Measurements from ENCODE around the gene DLEC1. TPM values are rescaled to one million over a fixed set of nuclear protein-coding genes. Genes with fewer than 3 reads are reported as not detected.
A peak's percentile ranks its signal among the peaks of the same experiment; 100 is the strongest.

Gene DLEC1
- total RNA-seq, 1 experiment from 2014 or later = 0.81 TPM

- TF ChIP-seq NR1H2 (CRISPR knock-in tag; IDR thresholded peaks at IDR 0.05) (no peak), OVOL2 (CRISPR knock-in tag; IDR thresholded peaks at IDR 0.05; ENCODE audit: borderline replicate concordance) (no peak), GTF2I (CRISPR knock-in tag; conservative IDR thresholded peaks at IDR 0.05) (no peak), CREM (CRISPR knock-in tag; IDR thresholded peaks at IDR 0.05) (peak; percentile 93), EMX1 (CRISPR knock-in tag; IDR thresholded peaks at IDR 0.05) (no peak), ZBTB21 (CRISPR knock-in tag; IDR thresholded peaks at IDR 0.05; ENCODE audit: borderline replicate concordance) (peak; percentile 99), CBFB (CRISPR knock-in tag; IDR thresholded peaks at IDR 0.05; ENCODE audit: low read depth) (no peak), ERG (CRISPR knock-in tag; IDR thresholded peaks at IDR 0.05) (no peak), ZNF138 (CRISPR knock-in tag; conservative IDR thresholded peaks at IDR 0.05) (no peak), FOXK1 (CRISPR knock-in tag; IDR thresholded peaks at IDR 0.05) (no peak; the same call in 1 of the 2 replicates), ZSCAN18 (CRISPR knock-in tag; IDR thresholded peaks at IDR 0.05) (no peak), TP53 (CRISPR knock-in tag; IDR thresholded peaks at IDR 0.05) (no peak), GRHL2 (CRISPR knock-in tag; IDR thresholded peaks at IDR 0.05; ENCODE audit: insufficient replicate concordance, severe bottlenecking) (no peak), GABPB1 (CRISPR knock-in tag; IDR thresholded peaks at IDR 0.05) (peak; percentile 53), KAT7 (CRISPR knock-in tag; IDR thresholded peaks at IDR 0.05; ENCODE audit: borderline replicate concordance) (no peak), CREB1 (CRISPR knock-in tag; IDR thresholded peaks at IDR 0.05) (no peak), ZNF263 (CRISPR knock-in tag; IDR thresholded peaks at IDR 0.05; ENCODE audit: low read depth) (no peak), PRRX2 (CRISPR knock-in tag; IDR thresholded peaks at IDR 0.05) (no peak), ZNF232 (CRISPR knock-in tag; IDR thresholded peaks at IDR 0.05) (peak; percentile 75; the same call in 1 of the 2 replicates), NR3C1 (CRISPR knock-in tag; conservative IDR thresholded peaks at IDR 0.05; ENCODE audit: low read depth) (no peak), NFYB (CRISPR knock-in tag; conservative IDR thresholded peaks at IDR 0.05; ENCODE audit: low read depth) (peak; percentile 86), SMAD3 (CRISPR knock-in tag; IDR thresholded peaks at IDR 0.05; ENCODE audit: borderline replicate concordance) (0 out of 2 replicates have a peak, but pooled peaks have one; percentile 66)
- TF ChIP-seq, protein P1, sequence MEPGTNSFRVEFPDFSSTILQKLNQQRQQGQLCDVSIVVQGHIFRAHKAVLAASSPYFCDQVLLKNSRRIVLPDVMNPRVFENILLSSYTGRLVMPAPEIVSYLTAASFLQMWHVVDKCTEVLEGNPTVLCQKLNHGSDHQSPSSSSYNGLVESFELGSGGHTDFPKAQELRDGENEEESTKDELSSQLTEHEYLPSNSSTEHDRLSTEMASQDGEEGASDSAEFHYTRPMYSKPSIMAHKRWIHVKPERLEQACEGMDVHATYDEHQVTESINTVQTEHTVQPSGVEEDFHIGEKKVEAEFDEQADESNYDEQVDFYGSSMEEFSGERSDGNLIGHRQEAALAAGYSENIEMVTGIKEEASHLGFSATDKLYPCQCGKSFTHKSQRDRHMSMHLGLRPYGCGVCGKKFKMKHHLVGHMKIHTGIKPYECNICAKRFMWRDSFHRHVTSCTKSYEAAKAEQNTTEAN (CRISPR knock-in tag; IDR thresholded peaks at IDR 0.05) = no peak
- TF ChIP-seq, protein P2, sequence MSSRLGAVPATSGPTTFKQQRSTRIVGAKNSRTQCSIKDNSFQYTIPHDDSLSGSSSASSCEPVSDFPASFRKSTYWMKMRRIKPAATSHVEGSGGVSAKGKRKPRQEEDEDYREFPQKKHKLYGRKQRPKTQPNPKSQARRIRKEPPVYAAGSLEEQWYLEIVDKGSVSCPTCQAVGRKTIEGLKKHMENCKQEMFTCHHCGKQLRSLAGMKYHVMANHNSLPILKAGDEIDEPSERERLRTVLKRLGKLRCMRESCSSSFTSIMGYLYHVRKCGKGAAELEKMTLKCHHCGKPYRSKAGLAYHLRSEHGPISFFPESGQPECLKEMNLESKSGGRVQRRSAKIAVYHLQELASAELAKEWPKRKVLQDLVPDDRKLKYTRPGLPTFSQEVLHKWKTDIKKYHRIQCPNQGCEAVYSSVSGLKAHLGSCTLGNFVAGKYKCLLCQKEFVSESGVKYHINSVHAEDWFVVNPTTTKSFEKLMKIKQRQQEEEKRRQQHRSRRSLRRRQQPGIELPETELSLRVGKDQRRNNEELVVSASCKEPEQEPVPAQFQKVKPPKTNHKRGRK (CRISPR knock-in tag; IDR thresholded peaks at IDR 0.05; ENCODE audit: borderline replicate concordance) = no peak
- TF ChIP-seq, protein P3, sequence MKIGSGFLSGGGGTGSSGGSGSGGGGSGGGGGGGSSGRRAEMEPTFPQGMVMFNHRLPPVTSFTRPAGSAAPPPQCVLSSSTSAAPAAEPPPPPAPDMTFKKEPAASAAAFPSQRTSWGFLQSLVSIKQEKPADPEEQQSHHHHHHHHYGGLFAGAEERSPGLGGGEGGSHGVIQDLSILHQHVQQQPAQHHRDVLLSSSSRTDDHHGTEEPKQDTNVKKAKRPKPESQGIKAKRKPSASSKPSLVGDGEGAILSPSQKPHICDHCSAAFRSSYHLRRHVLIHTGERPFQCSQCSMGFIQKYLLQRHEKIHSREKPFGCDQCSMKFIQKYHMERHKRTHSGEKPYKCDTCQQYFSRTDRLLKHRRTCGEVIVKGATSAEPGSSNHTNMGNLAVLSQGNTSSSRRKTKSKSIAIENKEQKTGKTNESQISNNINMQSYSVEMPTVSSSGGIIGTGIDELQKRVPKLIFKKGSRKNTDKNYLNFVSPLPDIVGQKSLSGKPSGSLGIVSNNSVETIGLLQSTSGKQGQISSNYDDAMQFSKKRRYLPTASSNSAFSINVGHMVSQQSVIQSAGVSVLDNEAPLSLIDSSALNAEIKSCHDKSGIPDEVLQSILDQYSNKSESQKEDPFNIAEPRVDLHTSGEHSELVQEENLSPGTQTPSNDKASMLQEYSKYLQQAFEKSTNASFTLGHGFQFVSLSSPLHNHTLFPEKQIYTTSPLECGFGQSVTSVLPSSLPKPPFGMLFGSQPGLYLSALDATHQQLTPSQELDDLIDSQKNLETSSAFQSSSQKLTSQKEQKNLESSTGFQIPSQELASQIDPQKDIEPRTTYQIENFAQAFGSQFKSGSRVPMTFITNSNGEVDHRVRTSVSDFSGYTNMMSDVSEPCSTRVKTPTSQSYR (CRISPR knock-in tag; IDR thresholded peaks at IDR 0.05) = peak; percentile 42; the same call in 1 of the 2 replicates
- TF ChIP-seq, protein P4, sequence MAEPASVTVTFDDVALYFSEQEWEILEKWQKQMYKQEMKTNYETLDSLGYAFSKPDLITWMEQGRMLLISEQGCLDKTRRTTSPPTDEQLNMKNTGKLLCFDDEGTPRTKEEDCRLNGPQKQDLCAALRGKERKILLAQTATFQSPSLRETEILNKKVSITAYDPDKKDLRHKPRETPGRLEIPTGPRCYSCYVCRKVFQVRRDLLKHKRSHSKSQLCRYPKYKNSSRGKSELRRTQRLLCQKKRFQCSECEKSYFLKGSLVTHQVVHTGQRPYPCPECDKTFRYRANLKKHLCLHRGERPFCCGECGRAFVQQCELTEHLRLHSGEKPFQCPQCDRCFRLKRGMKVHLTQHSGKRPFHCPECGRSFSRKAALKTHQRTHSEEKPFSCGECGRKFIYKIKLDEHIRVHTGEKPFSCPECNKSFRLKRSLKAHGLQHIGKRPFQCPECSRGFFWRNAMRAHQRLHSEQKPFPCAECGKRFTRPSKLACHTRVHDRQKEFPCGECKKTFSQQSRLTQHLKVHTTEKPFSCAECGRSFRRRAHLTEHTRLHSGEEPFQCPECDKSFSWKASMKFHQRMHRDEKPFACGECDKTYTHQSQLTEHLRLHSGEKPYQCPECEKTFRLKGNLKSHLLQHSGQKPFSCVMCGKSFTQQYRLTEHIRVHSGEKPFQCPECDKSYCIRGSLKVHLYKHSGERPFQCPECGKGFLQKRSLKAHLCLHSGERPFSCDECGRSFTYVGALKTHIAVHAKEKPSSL (CRISPR knock-in tag; conservative IDR thresholded peaks at IDR 0.05) = no peak
- TF ChIP-seq, protein P5, sequence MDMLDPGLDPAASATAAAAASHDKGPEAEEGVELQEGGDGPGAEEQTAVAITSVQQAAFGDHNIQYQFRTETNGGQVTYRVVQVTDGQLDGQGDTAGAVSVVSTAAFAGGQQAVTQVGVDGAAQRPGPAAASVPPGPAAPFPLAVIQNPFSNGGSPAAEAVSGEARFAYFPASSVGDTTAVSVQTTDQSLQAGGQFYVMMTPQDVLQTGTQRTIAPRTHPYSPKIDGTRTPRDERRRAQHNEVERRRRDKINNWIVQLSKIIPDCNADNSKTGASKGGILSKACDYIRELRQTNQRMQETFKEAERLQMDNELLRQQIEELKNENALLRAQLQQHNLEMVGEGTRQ (CRISPR knock-in tag; IDR thresholded peaks at IDR 0.05) = peak; percentile 70
Measured at GRCh38 chr3:38164952-38165721, 126.1 kb downstream of the DLEC1 start, which contains the start of gene OXSR1 (continued).

All from WTC11 (cell line).